ENCODE measurements around the gene OBI1.

- TF ChIP-seq POLR2AphosphoS5 (IDR thresholded peaks at IDR 0.05; ENCODE audit: insufficient read depth in 1 of 2, low read depth in 1 of 2) (no peak), POLR2A (IDR thresholded peaks at IDR 0.05) (no peak)
- TF ChIP-seq, protein P1, sequence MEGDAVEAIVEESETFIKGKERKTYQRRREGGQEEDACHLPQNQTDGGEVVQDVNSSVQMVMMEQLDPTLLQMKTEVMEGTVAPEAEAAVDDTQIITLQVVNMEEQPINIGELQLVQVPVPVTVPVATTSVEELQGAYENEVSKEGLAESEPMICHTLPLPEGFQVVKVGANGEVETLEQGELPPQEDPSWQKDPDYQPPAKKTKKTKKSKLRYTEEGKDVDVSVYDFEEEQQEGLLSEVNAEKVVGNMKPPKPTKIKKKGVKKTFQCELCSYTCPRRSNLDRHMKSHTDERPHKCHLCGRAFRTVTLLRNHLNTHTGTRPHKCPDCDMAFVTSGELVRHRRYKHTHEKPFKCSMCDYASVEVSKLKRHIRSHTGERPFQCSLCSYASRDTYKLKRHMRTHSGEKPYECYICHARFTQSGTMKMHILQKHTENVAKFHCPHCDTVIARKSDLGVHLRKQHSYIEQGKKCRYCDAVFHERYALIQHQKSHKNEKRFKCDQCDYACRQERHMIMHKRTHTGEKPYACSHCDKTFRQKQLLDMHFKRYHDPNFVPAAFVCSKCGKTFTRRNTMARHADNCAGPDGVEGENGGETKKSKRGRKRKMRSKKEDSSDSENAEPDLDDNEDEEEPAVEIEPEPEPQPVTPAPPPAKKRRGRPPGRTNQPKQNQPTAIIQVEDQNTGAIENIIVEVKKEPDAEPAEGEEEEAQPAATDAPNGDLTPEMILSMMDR (IDR thresholded peaks at IDR 0.05): no peak
Observed at GRCh38 chr13:78659732-78660494, 958 bp upstream of the OBI1 start.
